Duodenal mucosa (tissue), 2 donors: ENCODE measurements around the gene RSPO4.

Source experiments
- H3K27ac ChIP-seq: one replicate; pipeline ENCODE4 v1.7.0; 2013; ENCODE audit warnings: low read depth, low read length
- H3K27me3 ChIP-seq, 2 donors: one replicate each; pipeline ENCODE4 v1.7.0; 2013; ENCODE audit warnings: low read length in 2 of 2, control low read depth in 1 of 2; ENCODE audit not compliant: insufficient read depth in 2 of 2, control insufficient read depth in 1 of 2
- H3K36me3 ChIP-seq, 2 donors: one replicate each; pipeline ENCODE4 v1.7.0; 2013; ENCODE audit warnings: low read length in 2 of 2, control low read depth in 1 of 2; ENCODE audit not compliant: insufficient read depth in 2 of 2, control insufficient read depth in 1 of 2
- H3K4me1 ChIP-seq, 2 donors: one replicate each; pipeline ENCODE4 v1.7.0; 2013; ENCODE audit warnings: low read length in 2 of 2, control low read depth in 1 of 2; ENCODE audit not compliant: insufficient read depth in 2 of 2, control insufficient read depth in 1 of 2
- H3K4me3 ChIP-seq, 2 donors: one replicate each; pipeline ENCODE4 v1.7.0; 2013; ENCODE audit warnings: low read length in 2 of 2, low read depth in 1 of 2
- H3K9ac ChIP-seq, 2 donors: one replicate each; pipeline ENCODE4 v1.7.0; 2013; ENCODE audit warnings: low read length in 2 of 2, low read depth in 1 of 2
- H3K9me3 ChIP-seq, 2 donors: one replicate each; pipeline ENCODE4 v1.7.0; 2013; ENCODE audit warnings: low read length in 2 of 2, control low read depth in 1 of 2; ENCODE audit not compliant: control insufficient read depth in 1 of 2

RSPO4 gene

DNA sequence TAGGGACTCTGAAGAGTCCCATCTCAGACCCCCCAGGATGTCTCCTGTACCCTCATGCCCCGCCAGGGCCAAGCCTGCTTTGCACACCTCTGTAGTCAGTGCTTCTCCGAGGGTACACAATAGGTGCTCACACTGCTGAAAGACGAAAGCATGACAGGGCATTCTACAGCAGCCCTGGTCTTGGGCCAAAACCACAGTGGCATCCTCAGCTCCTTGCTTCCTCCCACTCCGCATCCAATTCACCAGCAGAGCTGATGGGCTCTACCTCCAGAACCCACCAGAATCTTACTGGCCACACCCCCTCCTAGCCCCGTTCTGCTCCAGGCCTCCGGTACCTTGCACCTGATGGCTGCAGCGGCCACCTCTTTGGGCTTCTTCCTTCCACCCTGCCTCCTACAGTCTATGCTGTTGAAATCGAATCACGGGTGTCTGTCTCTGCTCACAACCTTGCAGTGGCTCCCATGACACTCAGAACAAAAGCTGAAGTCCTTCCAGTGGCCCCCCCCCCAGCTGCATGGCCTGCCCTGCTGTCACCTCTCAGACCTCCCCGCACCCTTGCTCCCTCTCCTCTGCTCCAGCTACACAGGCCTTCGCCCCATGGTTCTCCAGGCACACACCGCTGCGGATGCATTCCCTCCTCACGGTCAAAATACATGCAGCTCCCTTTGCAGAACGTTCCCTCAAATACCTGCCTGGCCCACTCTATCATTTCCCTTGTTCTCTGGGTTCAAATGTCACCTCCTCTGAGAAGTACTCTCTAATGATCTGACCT lies 87.2 kb downstream of the RSPO4 start:
- H3K27ac ChIP-seq: no peak overlapping the region
- peaks cover 0 to 11% of the 10 kb centered on the region in 2 donors for H3K27me3 ChIP-seq
- H3K36me3 ChIP-seq: no peaks in the 10 kb centered on the region
- H3K4me1 ChIP-seq: no peaks in the 10 kb centered on the region
- H3K9ac ChIP-seq: no peak overlapping the region
- no peak overlapping the region for H3K4me3 ChIP-seq
- H3K9me3 ChIP-seq: no peaks in the 10 kb centered on the region

DNA sequence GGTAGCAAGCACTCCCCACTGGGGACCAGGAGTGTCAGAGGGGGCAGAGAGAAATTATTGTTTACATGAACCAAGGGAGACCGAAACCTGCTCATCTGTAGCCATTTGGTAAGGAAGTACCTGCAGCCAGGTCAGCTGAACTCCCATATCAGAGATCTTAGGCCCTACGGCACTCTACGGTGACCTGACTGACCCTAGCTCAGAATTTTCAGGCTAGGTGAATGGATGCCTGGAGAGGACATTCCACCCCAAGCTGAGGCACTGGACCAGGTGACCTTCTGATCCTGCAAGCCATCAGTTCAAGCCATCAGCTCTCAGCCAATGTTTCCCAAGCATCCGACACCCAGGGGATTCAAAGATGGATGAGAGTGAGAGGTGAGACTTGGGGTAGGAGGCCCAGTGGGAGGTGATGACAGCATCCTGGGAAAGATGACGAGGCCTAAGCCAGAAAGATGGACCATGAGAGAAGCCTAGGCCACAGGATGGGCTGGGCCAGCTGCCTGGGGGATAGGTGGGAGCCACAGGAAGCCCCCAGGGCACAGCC lies 88.7 kb downstream of the RSPO4 start:
- Histone ChIP-seq H3K4me1 (no peaks in the 10 kb centered on the region), H3K27me3 (peaks cover 0 to 11% of the 10 kb centered on the region in 2 donors), H3K9me3 (no peaks in the 10 kb centered on the region), H3K4me3 (no peak overlapping the region), H3K36me3 (no peaks in the 10 kb centered on the region), H3K27ac (no peak overlapping the region), H3K9ac (no peak overlapping the region)

DNA sequence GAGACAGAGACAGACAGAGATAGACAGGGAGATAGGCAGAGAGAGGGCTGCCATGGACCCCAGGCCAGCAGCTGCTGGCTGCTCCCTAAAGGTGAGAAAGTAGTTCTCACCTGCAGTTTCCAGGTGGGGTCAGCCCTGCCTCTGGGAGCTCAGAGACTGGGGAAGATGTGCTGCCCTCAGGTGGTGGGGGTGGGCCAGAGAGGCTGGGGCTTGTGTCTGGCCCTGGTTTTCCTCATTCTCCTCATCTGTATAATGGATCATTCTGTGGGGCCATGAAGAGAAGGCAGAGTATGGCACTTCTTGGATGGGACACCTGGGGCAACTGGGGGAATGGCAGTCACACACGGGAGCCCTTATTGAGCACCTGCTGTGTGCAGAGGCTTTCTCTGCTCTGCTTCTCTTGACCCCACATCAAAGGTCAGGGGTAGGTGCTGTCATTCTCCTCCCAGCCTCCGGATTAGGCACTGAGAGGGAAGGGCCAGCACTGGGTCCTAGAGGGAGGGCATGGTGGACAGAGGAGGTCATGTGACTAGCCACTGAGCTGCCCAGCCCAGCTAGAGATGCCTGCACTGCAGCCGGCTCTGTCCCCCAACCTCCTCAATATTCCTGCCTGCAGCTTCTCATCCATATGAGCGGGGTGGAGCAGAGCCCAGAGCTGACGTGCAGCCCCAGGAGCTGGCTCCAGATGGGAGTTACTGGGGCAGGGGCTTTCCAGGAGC lies 90.1 kb downstream of the RSPO4 start:
- no peak overlapping the region for H3K9ac ChIP-seq
- H3K36me3 ChIP-seq: no peaks in the 10 kb centered on the region
- no peak overlapping the region for H3K4me3 ChIP-seq
- H3K4me1 ChIP-seq: no peaks in the 10 kb centered on the region
- H3K27me3 ChIP-seq: peaks cover 0 to 11% of the 10 kb centered on the region in 2 donors
- no peaks in the 10 kb centered on the region for H3K9me3 ChIP-seq
- H3K27ac ChIP-seq: no peak overlapping the region

DNA sequence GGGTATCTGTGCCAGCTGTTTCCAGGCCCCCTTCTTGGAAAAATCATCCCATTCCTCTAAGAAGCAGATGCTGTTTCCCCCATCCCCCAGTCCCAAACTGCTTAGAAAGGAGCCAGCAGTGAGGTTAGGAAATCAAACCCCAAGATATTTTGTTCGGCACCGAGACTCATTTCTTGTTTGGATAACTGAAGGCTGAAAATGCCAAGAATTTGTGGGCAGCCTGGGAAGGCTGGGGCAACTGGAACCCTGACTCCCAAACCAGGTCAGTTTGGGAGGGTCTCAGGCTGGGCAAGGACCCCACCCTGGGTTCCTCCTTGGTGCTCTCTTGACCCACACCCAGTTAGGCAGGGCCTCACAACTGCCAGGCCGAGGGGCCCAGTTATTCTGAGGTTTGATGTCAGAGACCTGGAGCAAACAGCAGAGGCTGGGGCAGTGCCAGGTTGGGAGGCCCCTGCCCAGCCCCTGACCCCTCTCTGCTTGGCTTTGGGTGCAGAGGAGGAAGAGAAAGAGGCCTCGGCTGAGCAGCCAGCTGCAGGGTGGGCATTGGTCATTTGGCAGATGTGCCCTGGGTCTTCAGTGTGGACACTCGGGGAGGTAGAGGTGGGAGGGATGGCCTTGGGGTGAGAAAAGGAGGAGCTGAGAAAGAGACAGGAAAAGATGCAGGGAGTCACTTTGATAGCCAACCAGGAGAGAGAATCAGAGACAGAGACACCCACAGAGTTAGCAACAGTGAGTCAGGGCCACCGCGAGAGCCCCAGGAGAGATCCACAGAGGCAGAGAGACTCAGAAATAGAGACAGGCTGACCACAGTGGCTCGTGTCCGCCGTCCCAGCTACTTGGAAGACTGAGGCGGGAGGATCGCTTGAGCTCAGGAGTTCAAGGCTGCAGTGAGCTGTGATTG lies 91.0 kb downstream of the RSPO4 start:
- Histone ChIP-seq H3K9ac (no peak overlapping the region), H3K9me3 (no peaks in the 10 kb centered on the region), H3K36me3 (no peaks in the 10 kb centered on the region), H3K27me3 (peaks cover 0 to 11% of the 10 kb centered on the region in 2 donors), H3K4me3 (no peak overlapping the region), H3K27ac (no peak overlapping the region), H3K4me1 (no peaks in the 10 kb centered on the region)

DNA sequence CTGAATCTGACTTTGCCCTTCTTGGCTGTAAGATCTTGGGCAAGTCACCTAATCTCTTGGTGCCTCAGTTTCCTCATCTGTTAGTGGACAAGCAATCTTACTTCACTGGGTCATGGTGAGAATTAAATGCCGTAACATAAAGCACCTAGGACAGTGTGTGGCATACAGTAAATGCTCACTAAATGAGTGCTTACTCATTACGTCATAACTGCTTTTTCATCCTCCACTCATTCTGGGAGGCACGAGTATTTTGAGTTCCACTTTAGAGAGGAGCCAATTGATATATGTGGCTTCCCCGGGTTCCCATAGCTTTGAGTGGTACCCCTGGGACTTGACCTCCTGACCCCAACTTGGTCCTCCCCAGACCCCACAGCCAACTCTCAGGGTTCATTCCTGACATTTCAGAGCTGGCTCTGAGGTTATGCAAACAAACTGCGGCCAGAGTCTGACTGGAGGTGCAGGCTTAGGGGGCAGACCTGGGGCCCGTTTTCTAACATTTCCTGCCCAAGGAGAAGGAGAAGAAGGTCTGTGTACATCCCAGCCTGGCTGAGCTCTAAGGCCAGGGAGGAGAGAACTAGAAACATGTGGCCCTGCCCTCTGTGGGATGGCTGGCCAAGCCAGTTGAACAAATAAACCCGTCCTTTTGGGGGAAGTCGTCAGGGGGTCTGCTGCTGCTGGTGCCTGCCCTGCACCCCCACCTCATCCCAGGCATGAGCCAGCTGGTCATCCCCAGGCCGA lies 91.8 kb downstream of the RSPO4 start:
- no peak overlapping the region for H3K9ac ChIP-seq
- no peaks in the 10 kb centered on the region for H3K36me3 ChIP-seq
- H3K9me3 ChIP-seq: no peaks in the 10 kb centered on the region
- no peak overlapping the region for H3K4me3 ChIP-seq
- H3K27me3 ChIP-seq: peaks cover 0 to 11% of the 10 kb centered on the region in 2 donors
- no peaks in the 10 kb centered on the region for H3K4me1 ChIP-seq
- H3K27ac ChIP-seq: no peak overlapping the region

GRCh38 chr20:909641-910040 lies 92.5 kb downstream of the RSPO4 start:
- H3K27me3 ChIP-seq: peaks cover 0 to 11% of the 10 kb centered on the region in 2 donors
- H3K9ac ChIP-seq: no peak overlapping the region
- no peak overlapping the region for H3K27ac ChIP-seq
- no peaks in the 10 kb centered on the region for H3K9me3 ChIP-seq
- H3K4me1 ChIP-seq: no peaks in the 10 kb centered on the region
- H3K4me3 ChIP-seq: no peak overlapping the region
- no peaks in the 10 kb centered on the region for H3K36me3 ChIP-seq
